K562 (cell line): ENCODE measurements around the gene E2F3. TPM values are rescaled to one million over a fixed set of nuclear protein-coding genes. Genes with fewer than 3 reads are reported as not detected.

ENCODE experiments used
- ARID2 ChIP-seq: fragments of 450-650 bp; IDR thresholded peaks from 2 replicates; pipeline ENCODE4 v1.6.1; 2017; ENCODE audit warnings: antibody characterized with exemption, mild to moderate bottlenecking
- FOXA3 ChIP-seq, 2 experiments: fragments of 450-650 bp in 1 of 2; sonication (generic) in 1 of 2; formaldehyde crosslinking; IDR thresholded peaks in 1 of 2; conservative IDR thresholded peaks in 1 of 2; 2 replicates each; pipeline versions ENCODE4 v1.4.0 to v1.8.0; 2020 to 2022; ENCODE audit warnings: mild to moderate bottlenecking in 2 of 2, missing genetic modification reagents in 1 of 2
- MTA2 ChIP-seq: fragments of 450-650 bp; IDR thresholded peaks from 2 replicates; pipeline ENCODE4 v1.6.1; 2016; ENCODE audit warnings: low read depth
- NFE2L1 ChIP-seq: fragments of 450-650 bp; IDR thresholded peaks from 2 replicates; pipeline ENCODE4 v1.6.1; 2016; ENCODE audit warnings: missing genetic modification characterization, low read depth, mild to moderate bottlenecking, missing compliant biosample characterization, moderate library complexity, borderline replicate concordance
- ZNF217 ChIP-seq: sonication (generic); formaldehyde crosslinking; IDR thresholded peaks from 2 replicates; pipeline ENCODE4 v1.8.0; 2022; ENCODE audit warnings: mild to moderate bottlenecking, missing genetic modification reagents
- polyA plus RNA-seq, 8 experiments: library from polyadenylated mRNA; depleted of rRNA in 4 of 8; stranded (reverse) in 5 of 8; unstranded in 3 of 8; fragments of >200 nt; fragmentation: Nextera tagmentation in 2 of 8; fragmentation: Illumina TruSeq in 1 of 8; extraction: Ambion mirVana in 2 of 8; extraction: Trizol in 1 of 8; gene quantifications; 2 replicates each; pipeline versions ENCODE4 v1.2.1 to v1.2.3, GENCODE V29; 2011 to 2014; ENCODE audit warnings: inconsistent platforms in 1 of 8, missing spikeins in 1 of 8
- total RNA-seq, 7 experiments: library from RNA; depleted of rRNA in 6 of 7; stranded (reverse); fragments of >200 nt in 6 of 7; fragmentation: Illumina TruSeq in 2 of 7; extraction: Trizol in 2 of 7; gene quantifications; 2 replicates each; pipeline versions ENCODE4 v1.2.1 to v1.2.3, GENCODE V29; 2011 to 2021; ENCODE audit warnings: low replicate concordance in 1 of 7
- TF ChIP-seq, protein P1 (sequence below): sonication (generic); formaldehyde crosslinking; IDR thresholded peaks from 2 replicates; pipeline ENCODE4 v1.8.0; 2023; ENCODE audit warnings: mild to moderate bottlenecking, missing genetic modification reagents
- TF ChIP-seq, protein P2 (sequence below): sonication (generic); formaldehyde crosslinking; IDR thresholded peaks from 2 replicates; pipeline ENCODE4 v1.8.1; 2023; ENCODE audit warnings: mild to moderate bottlenecking, missing genetic modification reagents
- TF ChIP-seq, protein P3 (sequence below), 2 experiments: IDR thresholded peaks; 2 replicates each; pipeline ENCODE4 v1.6.1; 2011; ENCODE audit warnings: borderline replicate concordance in 1 of 2, control low read depth in 1 of 2, low read depth in 1 of 2, low read length in 1 of 2, mild to moderate bottlenecking in 1 of 2, mixed read lengths in 1 of 2, moderate library complexity in 1 of 2; ENCODE audit not compliant: insufficient read depth in 1 of 2, insufficient read length in 1 of 2, poor library complexity in 1 of 2, severe bottlenecking in 1 of 2; ENCODE audit errors: extremely low read depth in 1 of 2
- TF ChIP-seq, protein P4 (sequence below), 3 experiments: fragments of 200-800 bp in 1 of 3; fragments of 250-450 bp in 1 of 3; fragments of 450-650 bp in 1 of 3; sonication (Bioruptor Pico) in 1 of 3; sonication (Bioruptor generic) in 1 of 3; formaldehyde crosslinking in 1 of 3; IDR thresholded peaks; 2 replicates each; pipeline versions ENCODE4 v1.6.1 to v1.8.0; 2016 to 2022; ENCODE audit warnings: mild to moderate bottlenecking in 2 of 3, missing genetic modification characterization in 2 of 3, missing compliant biosample characterization in 1 of 3, moderate library complexity in 1 of 3
- TF ChIP-seq, protein P5 (sequence below): sonication (generic); formaldehyde crosslinking; IDR thresholded peaks from 2 replicates; pipeline ENCODE4 v1.8.1; 2023; ENCODE audit warnings: missing genetic modification reagents, mild to moderate bottlenecking, borderline replicate concordance

The E2F3 gene
- total and polyA plus RNA-seq, 9 of the 15 experiments (the other 6 are each of a cell fraction or from before 2014, with no cell fraction given): 11.1 to 44.7 (median 27.2) TPM

DNA sequence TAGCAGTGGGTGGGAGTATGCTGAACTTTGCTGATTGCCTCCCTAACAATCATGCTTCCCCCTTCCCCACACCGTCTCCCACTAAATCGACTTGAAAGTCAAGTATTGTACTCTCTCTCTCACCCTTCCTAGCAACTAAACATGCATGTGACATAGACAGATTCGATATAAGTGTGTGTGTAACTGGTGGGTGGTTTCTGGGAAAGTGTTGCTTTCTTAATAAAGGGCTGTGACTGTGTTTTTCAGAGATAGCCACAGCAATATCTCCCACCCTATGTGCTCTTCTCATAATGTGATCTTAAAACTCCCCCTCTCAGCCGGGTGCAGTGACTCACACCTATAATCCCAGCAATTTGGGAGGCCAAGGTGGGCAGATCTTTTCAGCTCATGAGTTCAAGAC, 49.3 kb upstream of the E2F3 start (continued):
- TF ChIP-seq, protein P1, sequence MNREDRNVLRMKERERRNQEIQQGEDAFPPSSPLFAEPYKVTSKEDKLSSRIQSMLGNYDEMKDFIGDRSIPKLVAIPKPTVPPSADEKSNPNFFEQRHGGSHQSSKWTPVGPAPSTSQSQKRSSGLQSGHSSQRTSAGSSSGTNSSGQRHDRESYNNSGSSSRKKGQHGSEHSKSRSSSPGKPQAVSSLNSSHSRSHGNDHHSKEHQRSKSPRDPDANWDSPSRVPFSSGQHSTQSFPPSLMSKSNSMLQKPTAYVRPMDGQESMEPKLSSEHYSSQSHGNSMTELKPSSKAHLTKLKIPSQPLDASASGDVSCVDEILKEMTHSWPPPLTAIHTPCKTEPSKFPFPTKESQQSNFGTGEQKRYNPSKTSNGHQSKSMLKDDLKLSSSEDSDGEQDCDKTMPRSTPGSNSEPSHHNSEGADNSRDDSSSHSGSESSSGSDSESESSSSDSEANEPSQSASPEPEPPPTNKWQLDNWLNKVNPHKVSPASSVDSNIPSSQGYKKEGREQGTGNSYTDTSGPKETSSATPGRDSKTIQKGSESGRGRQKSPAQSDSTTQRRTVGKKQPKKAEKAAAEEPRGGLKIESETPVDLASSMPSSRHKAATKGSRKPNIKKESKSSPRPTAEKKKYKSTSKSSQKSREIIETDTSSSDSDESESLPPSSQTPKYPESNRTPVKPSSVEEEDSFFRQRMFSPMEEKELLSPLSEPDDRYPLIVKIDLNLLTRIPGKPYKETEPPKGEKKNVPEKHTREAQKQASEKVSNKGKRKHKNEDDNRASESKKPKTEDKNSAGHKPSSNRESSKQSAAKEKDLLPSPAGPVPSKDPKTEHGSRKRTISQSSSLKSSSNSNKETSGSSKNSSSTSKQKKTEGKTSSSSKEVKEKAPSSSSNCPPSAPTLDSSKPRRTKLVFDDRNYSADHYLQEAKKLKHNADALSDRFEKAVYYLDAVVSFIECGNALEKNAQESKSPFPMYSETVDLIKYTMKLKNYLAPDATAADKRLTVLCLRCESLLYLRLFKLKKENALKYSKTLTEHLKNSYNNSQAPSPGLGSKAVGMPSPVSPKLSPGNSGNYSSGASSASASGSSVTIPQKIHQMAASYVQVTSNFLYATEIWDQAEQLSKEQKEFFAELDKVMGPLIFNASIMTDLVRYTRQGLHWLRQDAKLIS (CRISPR knock-in tag): no peak
- TF ChIP-seq, protein P2, sequence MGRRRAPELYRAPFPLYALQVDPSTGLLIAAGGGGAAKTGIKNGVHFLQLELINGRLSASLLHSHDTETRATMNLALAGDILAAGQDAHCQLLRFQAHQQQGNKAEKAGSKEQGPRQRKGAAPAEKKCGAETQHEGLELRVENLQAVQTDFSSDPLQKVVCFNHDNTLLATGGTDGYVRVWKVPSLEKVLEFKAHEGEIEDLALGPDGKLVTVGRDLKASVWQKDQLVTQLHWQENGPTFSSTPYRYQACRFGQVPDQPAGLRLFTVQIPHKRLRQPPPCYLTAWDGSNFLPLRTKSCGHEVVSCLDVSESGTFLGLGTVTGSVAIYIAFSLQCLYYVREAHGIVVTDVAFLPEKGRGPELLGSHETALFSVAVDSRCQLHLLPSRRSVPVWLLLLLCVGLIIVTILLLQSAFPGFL (CRISPR knock-in tag): no peak
- TF ChIP-seq, protein P3, sequence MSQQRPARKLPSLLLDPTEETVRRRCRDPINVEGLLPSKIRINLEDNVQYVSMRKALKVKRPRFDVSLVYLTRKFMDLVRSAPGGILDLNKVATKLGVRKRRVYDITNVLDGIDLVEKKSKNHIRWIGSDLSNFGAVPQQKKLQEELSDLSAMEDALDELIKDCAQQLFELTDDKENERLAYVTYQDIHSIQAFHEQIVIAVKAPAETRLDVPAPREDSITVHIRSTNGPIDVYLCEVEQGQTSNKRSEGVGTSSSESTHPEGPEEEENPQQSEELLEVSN (IDR thresholded peaks at IDR 0.05; ENCODE audit: borderline replicate concordance in 1 of 2, extremely low read depth in 1 of 2, insufficient read depth in 1 of 2, insufficient read length in 1 of 2, low read depth in 1 of 2, low read length in 1 of 2, poor library complexity in 1 of 2, severe bottlenecking in 1 of 2): no peak
- TF ChIP-seq, protein P4, sequence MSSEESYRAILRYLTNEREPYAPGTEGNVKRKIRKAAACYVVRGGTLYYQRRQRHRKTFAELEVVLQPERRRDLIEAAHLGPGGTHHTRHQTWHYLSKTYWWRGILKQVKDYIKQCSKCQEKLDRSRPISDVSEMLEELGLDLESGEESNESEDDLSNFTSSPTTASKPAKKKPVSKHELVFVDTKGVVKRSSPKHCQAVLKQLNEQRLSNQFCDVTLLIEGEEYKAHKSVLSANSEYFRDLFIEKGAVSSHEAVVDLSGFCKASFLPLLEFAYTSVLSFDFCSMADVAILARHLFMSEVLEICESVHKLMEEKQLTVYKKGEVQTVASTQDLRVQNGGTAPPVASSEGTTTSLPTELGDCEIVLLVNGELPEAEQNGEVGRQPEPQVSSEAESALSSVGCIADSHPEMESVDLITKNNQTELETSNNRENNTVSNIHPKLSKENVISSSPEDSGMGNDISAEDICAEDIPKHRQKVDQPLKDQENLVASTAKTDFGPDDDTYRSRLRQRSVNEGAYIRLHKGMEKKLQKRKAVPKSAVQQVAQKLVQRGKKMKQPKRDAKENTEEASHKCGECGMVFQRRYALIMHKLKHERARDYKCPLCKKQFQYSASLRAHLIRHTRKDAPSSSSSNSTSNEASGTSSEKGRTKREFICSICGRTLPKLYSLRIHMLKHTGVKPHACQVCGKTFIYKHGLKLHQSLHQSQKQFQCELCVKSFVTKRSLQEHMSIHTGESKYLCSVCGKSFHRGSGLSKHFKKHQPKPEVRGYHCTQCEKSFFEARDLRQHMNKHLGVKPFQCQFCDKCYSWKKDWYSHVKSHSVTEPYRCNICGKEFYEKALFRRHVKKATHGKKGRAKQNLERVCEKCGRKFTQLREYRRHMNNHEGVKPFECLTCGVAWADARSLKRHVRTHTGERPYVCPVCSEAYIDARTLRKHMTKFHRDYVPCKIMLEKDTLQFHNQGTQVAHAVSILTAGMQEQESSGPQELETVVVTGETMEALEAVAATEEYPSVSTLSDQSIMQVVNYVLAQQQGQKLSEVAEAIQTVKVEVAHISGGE (CRISPR knock-in tag; IDR thresholded peaks at IDR 0.05): no peak
- TF ChIP-seq FOXA3 (CRISPR knock-in tag; conservative IDR thresholded peaks at IDR 0.05 in 1 of 2, IDR thresholded peaks at IDR 0.05 in 1 of 2): no peak
- TF ChIP-seq, protein P5, sequence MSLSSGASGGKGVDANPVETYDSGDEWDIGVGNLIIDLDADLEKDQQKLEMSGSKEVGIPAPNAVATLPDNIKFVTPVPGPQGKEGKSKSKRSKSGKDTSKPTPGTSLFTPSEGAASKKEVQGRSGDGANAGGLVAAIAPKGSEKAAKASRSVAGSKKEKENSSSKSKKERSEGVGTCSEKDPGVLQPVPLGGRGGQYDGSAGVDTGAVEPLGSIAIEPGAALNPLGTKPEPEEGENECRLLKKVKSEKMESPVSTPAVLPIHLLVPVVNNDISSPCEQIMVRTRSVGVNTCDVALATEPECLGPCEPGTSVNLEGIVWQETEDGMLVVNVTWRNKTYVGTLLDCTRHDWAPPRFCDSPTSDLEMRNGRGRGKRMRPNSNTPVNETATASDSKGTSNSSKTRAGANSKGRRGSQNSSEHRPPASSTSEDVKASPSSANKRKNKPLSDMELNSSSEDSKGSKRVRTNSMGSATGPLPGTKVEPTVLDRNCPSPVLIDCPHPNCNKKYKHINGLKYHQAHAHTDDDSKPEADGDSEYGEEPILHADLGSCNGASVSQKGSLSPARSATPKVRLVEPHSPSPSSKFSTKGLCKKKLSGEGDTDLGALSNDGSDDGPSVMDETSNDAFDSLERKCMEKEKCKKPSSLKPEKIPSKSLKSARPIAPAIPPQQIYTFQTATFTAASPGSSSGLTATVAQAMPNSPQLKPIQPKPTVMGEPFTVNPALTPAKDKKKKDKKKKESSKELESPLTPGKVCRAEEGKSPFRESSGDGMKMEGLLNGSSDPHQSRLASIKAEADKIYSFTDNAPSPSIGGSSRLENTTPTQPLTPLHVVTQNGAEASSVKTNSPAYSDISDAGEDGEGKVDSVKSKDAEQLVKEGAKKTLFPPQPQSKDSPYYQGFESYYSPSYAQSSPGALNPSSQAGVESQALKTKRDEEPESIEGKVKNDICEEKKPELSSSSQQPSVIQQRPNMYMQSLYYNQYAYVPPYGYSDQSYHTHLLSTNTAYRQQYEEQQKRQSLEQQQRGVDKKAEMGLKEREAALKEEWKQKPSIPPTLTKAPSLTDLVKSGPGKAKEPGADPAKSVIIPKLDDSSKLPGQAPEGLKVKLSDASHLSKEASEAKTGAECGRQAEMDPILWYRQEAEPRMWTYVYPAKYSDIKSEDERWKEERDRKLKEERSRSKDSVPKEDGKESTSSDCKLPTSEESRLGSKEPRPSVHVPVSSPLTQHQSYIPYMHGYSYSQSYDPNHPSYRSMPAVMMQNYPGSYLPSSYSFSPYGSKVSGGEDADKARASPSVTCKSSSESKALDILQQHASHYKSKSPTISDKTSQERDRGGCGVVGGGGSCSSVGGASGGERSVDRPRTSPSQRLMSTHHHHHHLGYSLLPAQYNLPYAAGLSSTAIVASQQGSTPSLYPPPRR: no peak
- no peak for TF ChIP-seq ARID2
- no peak for TF ChIP-seq NFE2L1 (tag)
- TF ChIP-seq MTA2: no peak
- no peak for TF ChIP-seq ZNF217 (CRISPR knock-in tag)
